GM19452 (cell line): ENCODE results near the gene SH3TC1.
A peak's percentile ranks its signal among the peaks of the same experiment; 100 is the strongest.

Source experiments
- ATAC-seq: cut with Tn5 transposase; IDR thresholded peaks from one replicate; pipeline ENCODE4 v1.9.1; 2021; ENCODE audit not compliant: unreplicated experiment

The SH3TC1 gene

GRCh38 chr4:8198906-8199593 is at the start of gene SH3TC1:
SH3TC1 (plus strand) TSS chr4:8199290; CDS start chr4:8205195, 5,905 bp downstream.
- ATAC-seq = peak; percentile 87

GRCh38 chr4:8149664-8150063 is 49.4 kb upstream of the SH3TC1 start:
- no peak for ATAC-seq

- no peak for ATAC-seq
Observed at GRCh38 chr4:8150152-8151090, 48.7 kb upstream of the SH3TC1 start.

GRCh38 chr4:8151165-8151650 is 47.9 kb upstream of the SH3TC1 start:
- ATAC-seq = no peak

- no peak for ATAC-seq
Observed at GRCh38 chr4:8152090-8152864, 46.8 kb upstream of the SH3TC1 start.

- no peak for ATAC-seq
Observed at GRCh38 chr4:8152865-8153257, 46.2 kb upstream of the SH3TC1 start.

- no peak for ATAC-seq
Observed at GRCh38 chr4:8153441-8153840, 45.6 kb upstream of the SH3TC1 start.

GRCh38 chr4:8155048-8155447 is 44.0 kb upstream of the SH3TC1 start:
- ATAC-seq = no peak

GRCh38 chr4:8155660-8156421 is 43.2 kb upstream of the SH3TC1 start:
- no peak for ATAC-seq

- no peak for ATAC-seq
Observed at GRCh38 chr4:8156617-8157016, 42.5 kb upstream of the SH3TC1 start.

GRCh38 chr4:8157496-8157895 is 41.6 kb upstream of the SH3TC1 start:
- ATAC-seq = no peak

GRCh38 chr4:8157944-8158709 is 41.0 kb upstream of the SH3TC1 start:
- no peak for ATAC-seq

- ATAC-seq = peak; percentile 98
Observed at GRCh38 chr4:8158710-8159536, 40.2 kb upstream of the SH3TC1 start, which contains the start of gene ABLIM2. ABLIM2 (minus strand) TSS chr4:8158813; CDS start chr4:8158689, 124 bp downstream.

- ATAC-seq = no peak
Observed at GRCh38 chr4:8159537-8160232, 39.4 kb upstream of the SH3TC1 start.

- no peak for ATAC-seq
Observed at GRCh38 chr4:8160233-8160560, 38.9 kb upstream of the SH3TC1 start.

- no peak for ATAC-seq
Observed at GRCh38 chr4:8160572-8160971, 38.5 kb upstream of the SH3TC1 start.

- no peak for ATAC-seq
Observed at GRCh38 chr4:8162625-8163024, 36.5 kb upstream of the SH3TC1 start.

GRCh38 chr4:8163026-8163425 is 36.1 kb upstream of the SH3TC1 start:
- no peak for ATAC-seq
